Astrocyte of the spinal cord (primary cell): ENCODE measurements around the gene MEAK7.

Source experiments
- DNase-seq: peaks from one replicate; pipeline ENCODE4 v3.0.0; 2011; ENCODE audit warnings: low read depth, low spot score
- H3K4me3 ChIP-seq: 2 replicates; pipeline ENCODE4 v1.5.1; 2011; ENCODE audit warnings: low read depth, mild to moderate bottlenecking, low read length, moderate library complexity
- in situ Hi-C: cut with HindIII; loops from 2 replicates; pipeline ENCODE4 v1.10.0; 2017; ENCODE audit warnings: low sequenced_read_pairs
- TF ChIP-seq, protein P1 (sequence below): IDR thresholded peaks from 2 replicates; pipeline ENCODE4 v1.5.1; 2012; ENCODE audit warnings: low read depth, mild to moderate bottlenecking, low read length, inconsistent platforms

MEAK7 gene

DNA sequence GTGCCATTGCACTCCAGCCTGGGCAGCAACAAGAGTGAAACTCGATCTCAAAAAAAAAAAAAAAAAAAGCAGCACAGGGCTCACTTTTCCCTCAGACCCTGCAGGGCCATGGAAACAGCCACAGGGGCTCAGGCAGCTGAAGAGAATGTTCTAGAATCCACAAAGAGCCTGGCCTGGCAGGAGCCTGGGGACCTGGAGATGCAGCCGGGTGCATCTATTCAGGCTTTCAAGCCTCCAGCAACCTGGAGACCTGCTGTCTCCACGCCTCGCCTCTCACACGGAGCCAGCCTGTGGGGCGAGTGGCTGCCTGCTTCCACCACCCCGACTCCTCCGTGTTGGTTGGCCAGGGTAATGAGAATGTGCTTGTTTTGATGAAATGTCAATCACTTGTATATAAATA, 44.0 kb upstream of the MEAK7 start:
- in situ Hi-C loops: no loop called here
- TF ChIP-seq, protein P1, sequence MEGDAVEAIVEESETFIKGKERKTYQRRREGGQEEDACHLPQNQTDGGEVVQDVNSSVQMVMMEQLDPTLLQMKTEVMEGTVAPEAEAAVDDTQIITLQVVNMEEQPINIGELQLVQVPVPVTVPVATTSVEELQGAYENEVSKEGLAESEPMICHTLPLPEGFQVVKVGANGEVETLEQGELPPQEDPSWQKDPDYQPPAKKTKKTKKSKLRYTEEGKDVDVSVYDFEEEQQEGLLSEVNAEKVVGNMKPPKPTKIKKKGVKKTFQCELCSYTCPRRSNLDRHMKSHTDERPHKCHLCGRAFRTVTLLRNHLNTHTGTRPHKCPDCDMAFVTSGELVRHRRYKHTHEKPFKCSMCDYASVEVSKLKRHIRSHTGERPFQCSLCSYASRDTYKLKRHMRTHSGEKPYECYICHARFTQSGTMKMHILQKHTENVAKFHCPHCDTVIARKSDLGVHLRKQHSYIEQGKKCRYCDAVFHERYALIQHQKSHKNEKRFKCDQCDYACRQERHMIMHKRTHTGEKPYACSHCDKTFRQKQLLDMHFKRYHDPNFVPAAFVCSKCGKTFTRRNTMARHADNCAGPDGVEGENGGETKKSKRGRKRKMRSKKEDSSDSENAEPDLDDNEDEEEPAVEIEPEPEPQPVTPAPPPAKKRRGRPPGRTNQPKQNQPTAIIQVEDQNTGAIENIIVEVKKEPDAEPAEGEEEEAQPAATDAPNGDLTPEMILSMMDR: no peak
- DNase-seq: no peak
- H3K4me3 ChIP-seq: no peak overlapping the region

DNA sequence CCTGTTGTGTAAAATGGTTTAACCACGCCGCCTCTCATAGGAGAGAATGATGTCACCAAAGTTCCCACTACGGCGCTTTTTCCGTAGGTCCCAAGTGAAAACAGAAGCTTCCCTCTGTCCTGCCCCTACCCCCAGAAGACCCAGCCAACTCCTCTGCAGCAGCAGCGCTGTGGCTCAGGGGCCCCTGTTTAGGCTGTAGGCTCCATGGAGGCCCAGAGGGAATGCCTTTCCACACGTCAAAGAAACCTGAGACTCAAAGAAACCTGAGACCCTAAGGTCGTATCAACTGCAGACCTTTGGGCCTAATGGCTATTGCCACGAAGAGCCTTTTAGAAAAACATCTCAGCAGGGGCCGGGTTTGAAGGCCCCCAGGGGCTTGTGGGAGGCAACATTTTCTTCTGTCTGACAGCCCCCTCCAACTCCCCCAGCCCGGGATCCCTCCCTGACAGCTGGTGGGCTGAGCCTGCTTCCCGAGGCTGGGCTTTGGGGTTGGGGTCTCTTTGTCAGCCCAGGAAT, 43.1 kb upstream of the MEAK7 start:
- no peak for DNase-seq
- in situ Hi-C loops: no loop called here
- H3K4me3 ChIP-seq: no peak overlapping the region
- TF ChIP-seq, protein P1: no peak

- TF ChIP-seq, protein P1: no peak
- H3K4me3 ChIP-seq: no peak overlapping the region
- no peak for DNase-seq
- in situ Hi-C loops: no loop called here
Measured at GRCh38 chr16:84546669-84547545, 42.4 kb upstream of the MEAK7 start.

- in situ Hi-C loops: no loop called here
- DNase-seq: no peak
- TF ChIP-seq, protein P1: no peak
- H3K4me3 ChIP-seq: no peak overlapping the region
Measured at GRCh38 chr16:84545114-84545737, 40.8 kb upstream of the MEAK7 start.

GRCh38 chr16:84544031-84544773, 39.7 kb upstream of the MEAK7 start:
- in situ Hi-C loops: no loop called here
- TF ChIP-seq, protein P1: no peak
- DNase-seq: no peak
- H3K4me3 ChIP-seq: no peak overlapping the region

DNA sequence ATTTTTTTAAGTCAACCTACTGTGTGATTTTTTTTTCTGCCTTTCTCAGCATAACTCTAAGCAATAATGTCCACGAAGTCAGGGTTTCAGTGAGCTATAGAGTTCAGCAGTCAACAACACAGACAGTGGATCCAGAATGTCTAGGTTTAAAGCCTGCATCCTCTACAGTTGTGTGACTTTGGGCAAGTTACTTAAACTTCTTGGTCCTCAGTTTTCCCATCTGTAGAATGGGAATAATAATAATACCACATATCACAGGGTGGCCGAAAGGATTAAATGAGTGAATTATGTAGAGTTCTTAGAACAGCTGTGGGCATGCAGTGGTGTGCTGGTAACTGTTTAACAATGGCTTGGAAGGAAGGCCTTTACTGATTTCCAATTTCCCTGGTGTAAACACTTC, 38.8 kb upstream of the MEAK7 start:
- TF ChIP-seq, protein P1: no peak
- no peak overlapping the region for H3K4me3 ChIP-seq
- DNase-seq: no peak
- in situ Hi-C loops: no loop called here
